HCT116 (cell line): Measurements from ENCODE around the gene TRABD. TPM values are rescaled to one million over a fixed set of nuclear protein-coding genes. Genes with fewer than 3 reads are reported as not detected.

Experiments used
- ATAC-seq: fragments of 200-7000 bp; cut with Tn5 transposase; 2 replicates; pipeline ENCODE4 v1.9.1; 2020; ENCODE audit warnings: mild to moderate bottlenecking, moderate library complexity
- BruUV-seq: library from RNA; stranded (reverse); fragments of 400-500 nt; replicated peaks from 2 replicates; lab custom pipeline; 2021; lab: Mats Ljungman, UMichigan
- CTCF ChIA-PET: fragments of 300-600 bp; sonication (Branson Sonifier 250); formaldehyde crosslinking; loops from one replicate; lab custom pipeline; 2021; ENCODE audit warnings: antibody characterized with exemption; lab: Charles Lee
- POLR2A ChIA-PET: fragments of 300-600, 350-600 bp; sonication (Branson Sonifier 250); formaldehyde crosslinking; loops from one replicate; lab custom pipeline; 2021; ENCODE audit warnings: antibody characterized with exemption; lab: Charles Lee
- RAD21 ChIA-PET, 2 experiments: fragments of 300-600 bp; sonication (Branson Sonifier 250); formaldehyde crosslinking; loops; one replicate each; lab custom pipeline; 2023; ENCODE audit warnings: low total read pairs in 2 of 2; ENCODE audit not compliant: uncharacterized antibody in 2 of 2, unreplicated experiment in 2 of 2, low non-redundant PET in 1 of 2; lab: Charles Lee
- DNase-seq: peaks from one replicate; pipeline ENCODE4 v3.0.0-alpha.2; 2010; ENCODE audit warnings: low read depth, low spot score
- H2AFZ ChIP-seq: fragments of 200-600 bp; shearing (Covaris generic), sonication (generic); 2 replicates; pipeline ENCODE4 v1.6.1; 2017; ENCODE audit warnings: low read depth, mixed run types, mixed read lengths, antibody characterized with exemption, low read length; ENCODE audit not compliant: poor library complexity, severe bottlenecking
- H3K27ac ChIP-seq: 2 replicates; pipeline ENCODE4 v1.5.1; 2012; ENCODE audit warnings: low read depth, low read length
- H3K27me3 ChIP-seq: fragments of 200-600 bp; sonication (generic); 2 replicates; pipeline ENCODE4 v1.6.1; 2016; ENCODE audit warnings: mixed run types, low read length, mixed read lengths; ENCODE audit not compliant: insufficient read depth
- H3K36me3 ChIP-seq, 2 experiments: fragments of 200-500 bp in 1 of 2; fragments of 200-600 bp in 1 of 2; sonication (Bioruptor generic) in 1 of 2; sonication (generic) in 1 of 2; 2 replicates each; pipeline versions ENCODE4 v1.5.1 to v1.6.1; 2014 to 2016; ENCODE audit warnings: low read length in 2 of 2, inconsistent platforms in 1 of 2, mixed read lengths in 1 of 2, mixed run types in 1 of 2; ENCODE audit not compliant: insufficient read depth in 2 of 2, control insufficient read depth in 1 of 2
- H3K4me1 ChIP-seq, 2 experiments: fragments of 200-600 bp in 1 of 2; sonication (generic) in 1 of 2; 2 replicates each; pipeline versions ENCODE4 v1.5.1 to v1.6.1; 2012 to 2017; ENCODE audit warnings: low read length in 2 of 2, inconsistent platforms in 1 of 2, mild to moderate bottlenecking in 1 of 2, mixed read lengths in 1 of 2, mixed run types in 1 of 2, moderate library complexity in 1 of 2; ENCODE audit not compliant: insufficient read depth in 2 of 2, control insufficient read depth in 1 of 2
- H3K4me2 ChIP-seq: fragments of 200-600 bp; sonication (generic); 2 replicates; pipeline ENCODE4 v1.6.1; 2017; ENCODE audit warnings: mixed run types, low read length, mixed read lengths
- H3K4me3 ChIP-seq, 2 experiments: fragments of 200-600 bp in 1 of 2; sonication (generic) in 1 of 2; replicated peaks in 1 of 2; 2 replicates each; pipeline ENCODE4 v1.5.1; 2011 to 2016; ENCODE audit warnings: low read length in 2 of 2, control low read depth in 1 of 2, low read depth in 1 of 2, mild to moderate bottlenecking in 1 of 2, mixed read lengths in 1 of 2, mixed run types in 1 of 2
- H3K79me2 ChIP-seq: fragments of 200-600 bp; sonication (generic); 2 replicates; pipeline ENCODE4 v1.6.1; 2017; ENCODE audit warnings: mild to moderate bottlenecking, mixed run types, low read length, moderate library complexity, mixed read lengths; ENCODE audit not compliant: insufficient read depth
- H3K9ac ChIP-seq: fragments of 200-600 bp; sonication (generic); 2 replicates; pipeline ENCODE4 v1.6.1; 2016; ENCODE audit warnings: low read length, mixed read lengths
- H3K9me2 ChIP-seq: fragments of 200-600 bp; sonication (generic), shearing (Covaris generic); 2 replicates; pipeline ENCODE4 v1.6.1; 2017; ENCODE audit warnings: mixed run types, mild to moderate bottlenecking, moderate library complexity; ENCODE audit not compliant: insufficient read depth
- H3K9me3 ChIP-seq, 2 experiments: fragments of 200-500 bp in 1 of 2; fragments of 200-600 bp in 1 of 2; sonication (Bioruptor generic) in 1 of 2; sonication (generic) in 1 of 2; 2 replicates each; pipeline ENCODE4 v1.6.1; 2014 to 2017; ENCODE audit warnings: low read length in 2 of 2, mixed read lengths in 2 of 2, inconsistent platforms in 1 of 2, low read depth in 1 of 2, mild to moderate bottlenecking in 1 of 2, mixed run types in 1 of 2, moderate library complexity in 1 of 2; ENCODE audit not compliant: control insufficient read depth in 1 of 2, insufficient read depth in 1 of 2
- H4K20me1 ChIP-seq: fragments of 200-600 bp; sonication (generic), shearing (Covaris generic); 2 replicates; pipeline ENCODE4 v1.6.1; 2017; ENCODE audit warnings: mixed run types, mild to moderate bottlenecking, moderate library complexity; ENCODE audit not compliant: insufficient read depth
- ATF3 ChIP-seq: IDR thresholded peaks from 2 replicates; pipeline ENCODE4 v1.6.1; 2012
- EGR1 ChIP-seq: IDR thresholded peaks from 2 replicates; pipeline ENCODE4 v1.6.1; 2012; ENCODE audit warnings: low read depth
- ELF1 ChIP-seq: IDR thresholded peaks from 2 replicates; pipeline ENCODE4 v1.6.1; 2012; ENCODE audit warnings: low read depth, borderline replicate concordance
- EZH2 ChIP-seq: fragments of 200-600 bp; sonication (generic); IDR thresholded peaks from 2 replicates; pipeline ENCODE4 v1.6.1; 2017; ENCODE audit warnings: antibody characterized with exemption, mixed run types
- EZH2phosphoT487 ChIP-seq: fragments of 200-600 bp; IDR thresholded peaks from 2 replicates; pipeline ENCODE4 v1.6.1; 2018; ENCODE audit warnings: antibody characterized with exemption, borderline replicate concordance
- FOSL1 ChIP-seq: IDR thresholded peaks from 2 replicates; pipeline ENCODE4 v1.6.1; 2012; ENCODE audit warnings: low read depth
- JUND ChIP-seq: IDR thresholded peaks from 2 replicates; pipeline ENCODE4 v1.6.1; 2012
- POLR2A ChIP-seq: IDR thresholded peaks from 2 replicates; pipeline ENCODE4 v1.7.0; 2011; ENCODE audit warnings: borderline replicate concordance; ENCODE audit not compliant: insufficient read depth, insufficient read length; ENCODE audit errors: extremely low read depth
- RAD21 ChIP-seq: IDR thresholded peaks from 2 replicates; pipeline ENCODE4 v1.6.1; 2012; ENCODE audit warnings: low read depth, mild to moderate bottlenecking
- SIN3A ChIP-seq: IDR thresholded peaks from 2 replicates; pipeline ENCODE4 v1.6.1; 2012; ENCODE audit warnings: low read depth
- SRF ChIP-seq: IDR thresholded peaks from 2 replicates; pipeline ENCODE4 v1.6.1; 2012; ENCODE audit warnings: low read depth
- TCF7L2 ChIP-seq: IDR thresholded peaks from 2 replicates; pipeline ENCODE4 v1.7.0; 2011; ENCODE audit warnings: borderline replicate concordance, inconsistent platforms; ENCODE audit not compliant: insufficient read depth, insufficient read length; ENCODE audit errors: extremely low read depth
- ZBTB33 ChIP-seq: IDR thresholded peaks from 2 replicates; pipeline ENCODE4 v1.6.1; 2011; ENCODE audit warnings: mild to moderate bottlenecking, low read length, moderate library complexity; ENCODE audit not compliant: insufficient replicate concordance; ENCODE audit errors: extremely low read depth
- intact Hi-C: fragments of 100-400 bp; cut with micrococcal nuclease; formaldehyde crosslinking; loops from 2 replicates; pipeline ENCODE4 v1.10.0; 2022
- total RNA-seq: library from RNA; stranded (reverse); gene quantifications from one replicate; pipeline ENCODE4 v1.2.1, GENCODE V29; 2021; ENCODE audit not compliant: unreplicated experiment
- TF ChIP-seq, protein P1 (sequence below): IDR thresholded peaks from 2 replicates; pipeline ENCODE4 v1.6.1; 2012
- TF ChIP-seq, protein P2 (sequence below): IDR thresholded peaks from 2 replicates; pipeline ENCODE4 v1.6.1; 2012; ENCODE audit warnings: low read depth

TRABD gene
- total RNA-seq, 1 experiment from 2014 or later: 90.3 TPM

DNA sequence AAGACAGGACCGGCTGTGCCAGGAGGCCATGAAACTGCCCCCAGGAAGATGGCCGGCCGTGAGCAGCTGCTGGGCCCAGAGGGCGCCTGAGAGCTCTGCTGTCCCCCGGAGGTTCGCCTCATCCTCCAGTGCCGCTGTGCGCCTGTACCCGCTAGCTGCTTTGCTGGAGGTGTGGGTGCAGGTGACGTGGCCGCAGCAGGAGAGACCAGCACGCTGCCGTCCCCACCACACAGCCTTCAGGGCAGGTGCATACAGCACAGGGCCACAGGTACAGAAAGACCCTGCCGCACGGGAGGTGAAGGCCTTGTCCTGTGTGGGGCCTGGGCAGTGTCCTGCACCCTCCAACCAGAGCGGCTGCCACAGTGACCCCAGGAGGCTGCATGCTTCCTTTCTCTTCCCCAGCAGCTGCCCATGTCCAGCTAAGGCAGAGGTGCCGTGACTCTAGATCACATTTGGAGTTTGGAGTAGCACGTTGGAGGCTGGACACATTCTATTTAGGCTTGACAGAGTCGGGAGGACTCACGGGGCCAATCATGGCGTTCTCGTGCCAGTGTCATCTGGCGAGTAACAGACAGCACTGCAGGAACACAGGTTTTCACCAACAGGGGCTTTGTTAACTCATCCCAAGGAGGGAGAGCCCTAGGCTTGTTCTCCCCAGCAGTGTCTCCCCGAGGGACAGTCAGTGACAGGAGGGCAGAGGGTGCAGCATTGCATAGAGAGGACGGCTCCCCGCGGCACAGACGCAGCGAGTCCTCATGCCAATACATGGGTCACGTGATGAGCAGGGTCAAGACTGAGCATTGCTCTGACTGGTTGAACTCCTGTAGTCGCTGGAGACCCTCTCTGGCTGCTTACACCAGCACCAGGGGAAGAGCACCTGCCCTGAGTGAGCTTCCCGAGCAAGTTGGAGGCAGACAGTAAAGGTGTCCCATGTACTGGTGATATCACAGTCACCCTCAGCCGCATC, 33.9 kb upstream of the TRABD start (continued):
- TF ChIP-seq FOSL1: no peak
- no peak for TF ChIP-seq SIN3A
- TF ChIP-seq TCF7L2: no peak
- TF ChIP-seq SRF: no peak

GRCh38 chr22:50153056-50153755, 32.5 kb upstream of the TRABD start:
- Histone ChIP-seq H4K20me1 (no peaks in the 10 kb centered on the region), H3K36me3 (no peaks in the 10 kb centered on the region), H2AFZ (no peak overlapping the region), H3K27me3 (peaks cover 4% of the 10 kb centered on the region; the same call in 1 of the 2 replicates), H3K9ac (no peak overlapping the region), H3K4me1 (peaks cover 3 to 9% of the 10 kb centered on the region in 2 experiments; a peak in 2 of 4 replicates), H3K4me2 (no peak overlapping the region), H3K4me3 (no peak overlapping the region), H3K79me2 (no peaks in the 10 kb centered on the region), H3K9me2 (no peaks in the 10 kb centered on the region), H3K9me3 (no peaks in the 10 kb centered on the region), H3K27ac (no peak overlapping the region)
- DNase-seq (no peak), ATAC-seq (no peak)
- ChIA-PET POLR2A (no interaction called here), CTCF (no interaction called here), RAD21 (no interaction called here)
- no TSS peak for BruUV-seq
- intact Hi-C loops: no loop called here
- no peak for TF ChIP-seq JUND
- TF ChIP-seq, protein P1, sequence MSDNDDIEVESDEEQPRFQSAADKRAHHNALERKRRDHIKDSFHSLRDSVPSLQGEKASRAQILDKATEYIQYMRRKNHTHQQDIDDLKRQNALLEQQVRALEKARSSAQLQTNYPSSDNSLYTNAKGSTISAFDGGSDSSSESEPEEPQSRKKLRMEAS: no peak
- TF ChIP-seq, protein P2, sequence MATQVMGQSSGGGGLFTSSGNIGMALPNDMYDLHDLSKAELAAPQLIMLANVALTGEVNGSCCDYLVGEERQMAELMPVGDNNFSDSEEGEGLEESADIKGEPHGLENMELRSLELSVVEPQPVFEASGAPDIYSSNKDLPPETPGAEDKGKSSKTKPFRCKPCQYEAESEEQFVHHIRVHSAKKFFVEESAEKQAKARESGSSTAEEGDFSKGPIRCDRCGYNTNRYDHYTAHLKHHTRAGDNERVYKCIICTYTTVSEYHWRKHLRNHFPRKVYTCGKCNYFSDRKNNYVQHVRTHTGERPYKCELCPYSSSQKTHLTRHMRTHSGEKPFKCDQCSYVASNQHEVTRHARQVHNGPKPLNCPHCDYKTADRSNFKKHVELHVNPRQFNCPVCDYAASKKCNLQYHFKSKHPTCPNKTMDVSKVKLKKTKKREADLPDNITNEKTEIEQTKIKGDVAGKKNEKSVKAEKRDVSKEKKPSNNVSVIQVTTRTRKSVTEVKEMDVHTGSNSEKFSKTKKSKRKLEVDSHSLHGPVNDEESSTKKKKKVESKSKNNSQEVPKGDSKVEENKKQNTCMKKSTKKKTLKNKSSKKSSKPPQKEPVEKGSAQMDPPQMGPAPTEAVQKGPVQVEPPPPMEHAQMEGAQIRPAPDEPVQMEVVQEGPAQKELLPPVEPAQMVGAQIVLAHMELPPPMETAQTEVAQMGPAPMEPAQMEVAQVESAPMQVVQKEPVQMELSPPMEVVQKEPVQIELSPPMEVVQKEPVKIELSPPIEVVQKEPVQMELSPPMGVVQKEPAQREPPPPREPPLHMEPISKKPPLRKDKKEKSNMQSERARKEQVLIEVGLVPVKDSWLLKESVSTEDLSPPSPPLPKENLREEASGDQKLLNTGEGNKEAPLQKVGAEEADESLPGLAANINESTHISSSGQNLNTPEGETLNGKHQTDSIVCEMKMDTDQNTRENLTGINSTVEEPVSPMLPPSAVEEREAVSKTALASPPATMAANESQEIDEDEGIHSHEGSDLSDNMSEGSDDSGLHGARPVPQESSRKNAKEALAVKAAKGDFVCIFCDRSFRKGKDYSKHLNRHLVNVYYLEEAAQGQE: no peak
- TF ChIP-seq FOSL1: no peak
- no peak for TF ChIP-seq ATF3
- TF ChIP-seq EZH2phosphoT487: no peak
- TF ChIP-seq ELF1: no peak
- TF ChIP-seq ZBTB33: no peak
- TF ChIP-seq RAD21: no peak
- TF ChIP-seq POLR2A: no peak
- no peak for TF ChIP-seq EZH2
- no peak for TF ChIP-seq EGR1
